ENCODE results near the gene ATP8A2.

ATP8A2 gene

DNA sequence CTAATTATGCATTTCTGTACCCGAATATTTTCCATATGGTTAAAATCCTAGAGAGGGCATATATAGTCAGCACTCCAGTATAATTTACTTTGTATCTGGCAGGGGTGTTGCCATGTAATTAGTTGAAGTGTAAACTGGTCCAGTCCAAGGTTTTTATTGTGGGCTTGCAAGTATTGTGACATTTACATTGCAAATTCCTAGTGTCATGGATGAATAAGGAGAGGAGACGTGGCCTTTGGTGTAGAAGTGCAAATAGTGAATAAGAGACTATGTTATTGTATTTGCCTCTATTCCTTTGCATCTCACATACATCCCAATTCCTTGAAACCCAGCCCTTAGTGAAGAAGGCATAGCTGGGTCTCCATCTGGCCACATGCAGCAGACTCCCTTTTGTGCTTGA is 330.6 kb downstream of the ATP8A2 start:
- no peak for TF ChIP-seq ZFX (IDR thresholded peaks at IDR 0.05)
- TF ChIP-seq, protein P1, sequence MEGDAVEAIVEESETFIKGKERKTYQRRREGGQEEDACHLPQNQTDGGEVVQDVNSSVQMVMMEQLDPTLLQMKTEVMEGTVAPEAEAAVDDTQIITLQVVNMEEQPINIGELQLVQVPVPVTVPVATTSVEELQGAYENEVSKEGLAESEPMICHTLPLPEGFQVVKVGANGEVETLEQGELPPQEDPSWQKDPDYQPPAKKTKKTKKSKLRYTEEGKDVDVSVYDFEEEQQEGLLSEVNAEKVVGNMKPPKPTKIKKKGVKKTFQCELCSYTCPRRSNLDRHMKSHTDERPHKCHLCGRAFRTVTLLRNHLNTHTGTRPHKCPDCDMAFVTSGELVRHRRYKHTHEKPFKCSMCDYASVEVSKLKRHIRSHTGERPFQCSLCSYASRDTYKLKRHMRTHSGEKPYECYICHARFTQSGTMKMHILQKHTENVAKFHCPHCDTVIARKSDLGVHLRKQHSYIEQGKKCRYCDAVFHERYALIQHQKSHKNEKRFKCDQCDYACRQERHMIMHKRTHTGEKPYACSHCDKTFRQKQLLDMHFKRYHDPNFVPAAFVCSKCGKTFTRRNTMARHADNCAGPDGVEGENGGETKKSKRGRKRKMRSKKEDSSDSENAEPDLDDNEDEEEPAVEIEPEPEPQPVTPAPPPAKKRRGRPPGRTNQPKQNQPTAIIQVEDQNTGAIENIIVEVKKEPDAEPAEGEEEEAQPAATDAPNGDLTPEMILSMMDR (conservative IDR thresholded peaks at IDR 0.05): no peak
- no peak overlapping the region for H3K27ac ChIP-seq

DNA sequence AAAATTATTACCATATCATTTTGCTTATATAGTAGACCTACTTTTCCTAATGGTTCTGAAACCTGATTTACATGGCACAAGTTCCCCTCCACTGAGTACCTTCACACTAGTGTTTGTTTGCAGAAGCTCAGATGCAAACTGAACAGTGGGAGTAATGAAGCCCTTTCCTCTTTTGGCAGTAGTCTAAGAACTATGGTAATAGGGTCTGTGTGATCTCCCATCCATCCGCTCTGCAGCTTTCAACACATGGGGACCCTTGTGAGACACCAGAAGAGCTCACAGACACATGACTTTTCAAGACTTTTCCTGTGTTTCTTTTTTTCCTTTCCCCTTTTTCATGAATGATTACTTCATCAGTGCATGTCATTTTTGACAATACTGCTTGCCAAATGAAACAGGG is 336.0 kb downstream of the ATP8A2 start:
- TF ChIP-seq, protein P1 (conservative IDR thresholded peaks at IDR 0.05): no peak
- TF ChIP-seq ZFX (IDR thresholded peaks at IDR 0.05): no peak
- H3K27ac ChIP-seq: no peak overlapping the region

DNA sequence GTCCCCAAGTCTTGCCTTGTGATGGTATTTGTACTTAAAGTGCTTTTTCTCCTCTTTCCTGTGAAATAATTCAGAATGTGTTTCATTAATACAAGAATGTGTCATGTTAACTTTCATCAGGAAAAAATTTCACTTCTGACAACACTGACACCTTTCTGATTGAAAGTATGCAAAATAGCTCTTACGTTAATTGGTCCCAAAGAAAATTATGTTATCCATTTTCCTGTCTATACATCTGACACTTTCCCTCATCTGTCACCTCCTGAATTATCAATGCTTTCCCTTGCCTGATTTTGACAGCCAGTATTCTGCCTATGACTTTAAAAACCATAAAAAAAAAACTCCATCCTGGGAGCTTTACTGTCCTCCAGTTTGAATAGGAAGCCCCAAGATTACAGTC is 336.5 kb downstream of the ATP8A2 start:
- TF ChIP-seq, protein P1 (conservative IDR thresholded peaks at IDR 0.05): no peak
- TF ChIP-seq ZFX (IDR thresholded peaks at IDR 0.05): no peak
- H3K27ac ChIP-seq: no peak overlapping the region

DNA sequence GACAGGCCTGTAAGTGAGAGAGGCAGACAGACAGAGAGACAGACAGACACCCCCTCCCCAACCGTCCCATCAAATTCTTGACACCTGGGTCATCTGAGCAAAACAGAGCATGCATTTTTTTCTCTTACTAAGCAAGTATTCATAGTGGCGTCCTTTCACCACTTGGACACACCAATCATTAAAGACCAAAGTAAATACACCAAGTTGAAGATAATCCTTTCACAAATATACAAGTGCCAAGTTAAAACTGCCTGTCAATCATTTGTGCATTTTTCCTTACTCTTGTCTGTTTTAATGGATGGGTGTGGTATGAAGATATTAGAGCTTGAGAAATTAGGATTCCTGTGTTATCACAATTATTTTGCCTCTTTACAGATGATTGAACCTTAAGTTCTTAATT is 337.3 kb downstream of the ATP8A2 start:
- no peak overlapping the region for H3K27ac ChIP-seq
- no peak for TF ChIP-seq ZFX (IDR thresholded peaks at IDR 0.05)
- TF ChIP-seq, protein P1 (conservative IDR thresholded peaks at IDR 0.05): no peak

DNA sequence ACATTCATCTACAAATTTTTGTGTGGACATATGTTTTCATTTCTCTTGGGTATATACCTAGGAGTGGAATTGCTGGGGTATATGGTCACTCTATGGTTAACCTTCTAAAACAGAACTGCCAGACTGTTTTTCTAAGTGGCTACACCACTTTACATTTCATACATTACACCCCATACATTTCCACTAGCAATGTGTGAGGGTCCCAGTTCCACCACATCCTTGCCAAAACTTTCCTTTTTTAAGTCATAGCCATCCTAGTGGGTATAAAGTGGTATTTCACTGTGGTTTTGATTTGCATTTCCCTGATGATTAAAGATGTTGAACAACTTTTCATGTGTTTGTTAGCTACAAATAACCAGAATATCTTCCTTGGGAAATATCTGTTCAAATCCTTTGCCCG is 344.0 kb downstream of the ATP8A2 start:
- TF ChIP-seq ZFX (IDR thresholded peaks at IDR 0.05): no peak
- TF ChIP-seq, protein P1 (conservative IDR thresholded peaks at IDR 0.05): no peak
- no peak overlapping the region for H3K27ac ChIP-seq

DNA sequence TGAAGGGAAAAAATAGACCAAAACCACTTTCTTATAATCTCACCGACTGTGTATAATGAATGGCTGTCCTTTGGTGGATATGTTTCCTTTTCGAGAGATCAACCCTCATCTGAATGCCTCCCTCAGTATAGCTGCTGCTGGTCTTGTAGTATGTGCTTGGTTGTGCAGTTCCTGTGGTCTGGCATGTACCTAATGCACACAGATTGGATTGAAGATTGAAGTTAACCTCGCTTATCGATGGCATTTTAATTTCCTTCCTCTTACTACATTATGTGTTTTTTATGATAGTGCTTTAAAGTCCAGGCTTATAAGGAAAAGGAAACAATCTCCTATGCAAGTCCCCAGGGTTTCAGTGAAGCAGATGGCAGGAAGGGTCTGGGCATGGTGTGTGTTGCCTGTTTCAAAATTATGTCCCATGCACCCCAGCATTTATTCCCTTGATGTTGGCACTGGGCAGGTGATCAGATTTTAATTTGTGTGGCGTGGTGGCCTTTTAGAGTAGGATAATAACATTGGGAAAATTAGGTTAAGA is 346.0 kb downstream of the ATP8A2 start:
- H3K27ac ChIP-seq: no peak overlapping the region
- TF ChIP-seq, protein P1 (conservative IDR thresholded peaks at IDR 0.05): no peak
- no peak for TF ChIP-seq ZFX (IDR thresholded peaks at IDR 0.05)

DNA sequence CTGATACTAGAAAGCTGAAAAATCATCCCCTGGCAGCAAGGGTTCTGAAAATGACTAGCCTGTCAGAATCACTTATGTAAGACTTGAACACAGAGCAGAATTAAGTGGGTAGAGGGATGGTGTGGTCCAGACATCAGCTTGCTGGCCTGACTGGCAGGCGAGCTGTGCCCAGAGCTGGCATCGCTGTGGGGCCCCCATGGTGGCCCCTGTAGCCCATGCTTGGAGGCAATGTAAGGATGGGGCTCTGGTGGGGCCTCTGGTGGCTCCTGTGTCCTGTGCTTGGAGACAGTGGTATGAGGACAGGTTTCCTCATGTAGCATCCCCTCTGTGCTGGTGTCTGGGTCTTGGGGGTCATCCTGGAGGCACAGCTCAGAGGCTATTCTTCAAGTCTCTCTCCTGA is 347.9 kb downstream of the ATP8A2 start:
- TF ChIP-seq ZFX (IDR thresholded peaks at IDR 0.05): no peak
- TF ChIP-seq, protein P1 (conservative IDR thresholded peaks at IDR 0.05): no peak
- H3K27ac ChIP-seq: no peak overlapping the region
